Duodenal mucosa (tissue), 2 donors: ENCODE results near the gene ZNF346.
A peak's percentile ranks its signal among the peaks of the same experiment; 100 is the strongest.

Experiments
- H3K27ac ChIP-seq: one replicate; pipeline ENCODE4 v1.7.0; 2013; ENCODE audit warnings: low read depth, low read length
- H3K27me3 ChIP-seq, 2 donors: one replicate each; pipeline ENCODE4 v1.7.0; 2013; ENCODE audit warnings: low read length in 2 of 2, control low read depth in 1 of 2; ENCODE audit not compliant: insufficient read depth in 2 of 2, control insufficient read depth in 1 of 2
- H3K36me3 ChIP-seq, 2 donors: one replicate each; pipeline ENCODE4 v1.7.0; 2013; ENCODE audit warnings: low read length in 2 of 2, control low read depth in 1 of 2; ENCODE audit not compliant: insufficient read depth in 2 of 2, control insufficient read depth in 1 of 2
- H3K4me1 ChIP-seq, 2 donors: one replicate each; pipeline ENCODE4 v1.7.0; 2013; ENCODE audit warnings: low read length in 2 of 2, control low read depth in 1 of 2; ENCODE audit not compliant: insufficient read depth in 2 of 2, control insufficient read depth in 1 of 2
- H3K4me3 ChIP-seq, 2 donors: one replicate each; pipeline ENCODE4 v1.7.0; 2013; ENCODE audit warnings: low read length in 2 of 2, low read depth in 1 of 2
- H3K9ac ChIP-seq, 2 donors: one replicate each; pipeline ENCODE4 v1.7.0; 2013; ENCODE audit warnings: low read length in 2 of 2, low read depth in 1 of 2
- H3K9me3 ChIP-seq, 2 donors: one replicate each; pipeline ENCODE4 v1.7.0; 2013; ENCODE audit warnings: low read length in 2 of 2, control low read depth in 1 of 2; ENCODE audit not compliant: control insufficient read depth in 1 of 2

ZNF346 gene

DNA sequence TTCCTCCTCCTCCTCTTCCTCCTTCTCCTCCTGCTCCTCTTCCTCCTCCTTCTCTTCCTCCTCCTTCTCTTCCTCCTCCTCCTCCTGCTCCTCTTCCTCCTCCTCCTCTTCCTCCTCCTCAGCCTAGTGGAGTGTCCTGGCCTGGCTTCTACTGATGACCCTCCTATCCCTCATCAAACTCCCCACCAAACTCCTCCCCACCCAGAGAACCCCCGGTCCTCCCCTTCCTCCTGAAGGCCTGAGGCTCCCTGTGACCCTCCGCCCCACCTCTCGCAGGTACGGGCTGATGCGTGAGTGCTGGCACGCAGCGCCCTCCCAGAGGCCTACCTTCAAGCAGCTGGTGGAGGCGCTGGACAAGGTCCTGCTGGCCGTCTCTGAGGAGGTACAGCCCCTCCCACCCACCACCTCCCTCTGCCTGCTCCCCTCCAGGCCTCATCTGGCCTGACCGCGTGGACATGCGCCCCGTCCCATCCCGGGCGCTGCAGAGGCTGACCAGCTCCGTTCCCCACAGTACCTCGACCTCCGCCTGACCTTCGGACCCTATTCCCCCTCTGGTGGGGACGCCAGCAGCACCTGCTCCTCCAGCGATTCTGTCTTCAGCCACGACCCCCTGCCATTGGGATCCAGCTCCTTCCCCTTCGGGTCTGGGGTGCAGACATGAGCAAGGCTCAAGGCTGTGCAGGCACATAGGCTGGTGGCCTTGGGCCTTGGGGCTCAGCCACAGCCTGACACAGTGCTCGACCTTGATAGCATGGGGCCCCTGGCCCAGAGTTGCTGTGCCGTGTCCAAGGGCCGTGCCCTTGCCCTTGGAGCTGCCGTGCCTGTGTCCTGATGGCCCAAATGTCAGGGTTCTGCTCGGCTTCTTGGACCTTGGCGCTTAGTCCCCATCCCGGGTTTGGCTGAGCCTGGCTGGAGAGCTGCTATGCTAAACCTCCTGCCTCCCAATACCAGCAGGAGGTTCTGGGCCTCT, 74.8 kb downstream of the ZNF346 start:
- Histone ChIP-seq H3K27me3 (no peaks in the 10 kb centered on the region), H3K4me1 (peaks cover 14 to 37% of the 10 kb centered on the region in 2 donors), H3K9ac (no peak overlapping the region), H3K27ac (no peak overlapping the region), H3K4me3 (no peak overlapping the region), H3K36me3 (peaks cover 2 to 44% of the 10 kb centered on the region in 2 donors), H3K9me3 (no peaks in the 10 kb centered on the region)

DNA sequence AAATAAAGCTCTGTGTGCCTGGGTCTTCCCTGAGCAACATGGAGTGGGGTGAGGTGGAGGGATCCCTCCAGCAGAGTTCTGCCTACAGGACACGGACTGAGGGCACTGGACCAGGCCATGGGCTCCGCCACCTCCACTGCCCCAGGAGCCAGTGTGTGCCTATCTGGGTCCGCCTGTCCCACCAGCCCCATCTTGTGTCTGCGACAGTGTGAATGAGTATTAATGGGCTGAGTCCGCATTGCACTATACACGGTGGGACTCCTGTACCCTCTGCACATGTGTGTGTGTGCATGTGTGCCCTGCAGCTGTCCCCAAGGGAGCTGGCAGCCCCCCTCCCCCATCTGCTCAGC, 75.6 kb downstream of the ZNF346 start:
- Histone ChIP-seq H3K9me3 (no peaks in the 10 kb centered on the region), H3K4me1 (peaks cover 14 to 37% of the 10 kb centered on the region in 2 donors), H3K36me3 (peaks cover 0 to 36% of the 10 kb centered on the region in 2 donors), H3K4me3 (no peak overlapping the region), H3K27me3 (no peaks in the 10 kb centered on the region), H3K9ac (no peak overlapping the region), H3K27ac (no peak overlapping the region)

DNA sequence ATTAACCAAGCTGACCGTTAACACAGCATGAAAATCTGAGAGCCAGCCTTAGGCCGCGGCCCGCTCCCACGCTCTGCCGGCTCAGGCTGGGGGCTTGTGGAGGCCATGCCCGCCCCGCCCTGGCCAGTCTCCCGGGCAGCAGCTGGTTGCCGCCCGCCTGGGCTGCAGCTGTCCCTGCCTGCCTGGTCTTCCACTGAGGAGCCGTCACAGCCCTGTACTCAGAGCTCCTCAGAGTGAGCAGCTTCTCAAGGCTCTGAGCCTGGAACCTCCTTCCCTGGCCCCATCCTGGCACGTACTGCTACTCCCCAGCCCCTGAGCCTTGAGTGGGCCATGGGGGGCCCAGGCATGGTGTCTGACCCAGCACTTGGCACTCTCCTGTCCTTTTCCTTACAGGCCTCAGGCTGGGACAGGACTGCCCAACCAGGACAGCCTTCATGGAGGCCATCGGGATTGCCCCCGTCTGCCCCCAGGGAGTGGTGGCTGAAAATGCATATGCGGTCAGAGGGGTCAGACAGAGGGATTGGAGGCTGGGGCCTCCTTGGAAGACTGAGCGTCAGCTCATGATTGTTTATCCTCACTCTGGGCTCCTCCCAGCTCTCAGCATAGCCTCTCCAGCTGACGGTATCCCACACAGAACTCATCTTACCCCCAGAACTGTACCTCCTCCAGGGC, 76.1 kb downstream of the ZNF346 start:
- Histone ChIP-seq H3K27me3 (no peaks in the 10 kb centered on the region), H3K4me3 (no peak overlapping the region), H3K27ac (peak overlapping the region; percentile 67), H3K36me3 (peaks cover 0 to 31% of the 10 kb centered on the region in 2 donors), H3K9ac (peak overlapping the region in 1 of 2 donors; percentile 37), H3K4me1 (peaks cover 14 to 37% of the 10 kb centered on the region in 2 donors), H3K9me3 (no peaks in the 10 kb centered on the region)

- Histone ChIP-seq H3K4me1 (peaks cover 14 to 32% of the 10 kb centered on the region in 2 donors), H3K27ac (no peak overlapping the region)
These were observed 77.1 kb downstream of the ZNF346 start for GRCh38 chr5:177099422-177100093.

GRCh38 chr5:177100714-177101121, 78.2 kb downstream of the ZNF346 start:
- peaks cover 14 to 25% of the 10 kb centered on the region in 2 donors for H3K4me1 ChIP-seq
- H3K36me3 ChIP-seq: peaks cover 0 to 15% of the 10 kb centered on the region in 2 donors
- H3K9ac ChIP-seq: no peak overlapping the region
- no peak overlapping the region for H3K27ac ChIP-seq
- no peaks in the 10 kb centered on the region for H3K27me3 ChIP-seq
- H3K9me3 ChIP-seq: no peaks in the 10 kb centered on the region
- no peak overlapping the region for H3K4me3 ChIP-seq

More at GRCh38 chr5:177099422-177100093, 77.1 kb downstream of the ZNF346 start:
- peaks cover 0 to 24% of the 10 kb centered on the region in 2 donors for H3K36me3 ChIP-seq
- H3K4me3 ChIP-seq: no peak overlapping the region
- no peak overlapping the region for H3K9ac ChIP-seq
- no peaks in the 10 kb centered on the region for H3K27me3 ChIP-seq
- no peaks in the 10 kb centered on the region for H3K9me3 ChIP-seq

- Histone ChIP-seq H3K4me3 (no peak overlapping the region), H3K27ac (no peak overlapping the region), H3K4me1 (peaks cover 3 to 10% of the 10 kb centered on the region in 2 donors), H3K27me3 (no peaks in the 10 kb centered on the region), H3K9me3 (no peaks in the 10 kb centered on the region), H3K9ac (no peak overlapping the region), H3K36me3 (no peaks in the 10 kb centered on the region)
These were observed 81.2 kb downstream of the ZNF346 start for GRCh38 chr5:177103523-177104253.

DNA sequence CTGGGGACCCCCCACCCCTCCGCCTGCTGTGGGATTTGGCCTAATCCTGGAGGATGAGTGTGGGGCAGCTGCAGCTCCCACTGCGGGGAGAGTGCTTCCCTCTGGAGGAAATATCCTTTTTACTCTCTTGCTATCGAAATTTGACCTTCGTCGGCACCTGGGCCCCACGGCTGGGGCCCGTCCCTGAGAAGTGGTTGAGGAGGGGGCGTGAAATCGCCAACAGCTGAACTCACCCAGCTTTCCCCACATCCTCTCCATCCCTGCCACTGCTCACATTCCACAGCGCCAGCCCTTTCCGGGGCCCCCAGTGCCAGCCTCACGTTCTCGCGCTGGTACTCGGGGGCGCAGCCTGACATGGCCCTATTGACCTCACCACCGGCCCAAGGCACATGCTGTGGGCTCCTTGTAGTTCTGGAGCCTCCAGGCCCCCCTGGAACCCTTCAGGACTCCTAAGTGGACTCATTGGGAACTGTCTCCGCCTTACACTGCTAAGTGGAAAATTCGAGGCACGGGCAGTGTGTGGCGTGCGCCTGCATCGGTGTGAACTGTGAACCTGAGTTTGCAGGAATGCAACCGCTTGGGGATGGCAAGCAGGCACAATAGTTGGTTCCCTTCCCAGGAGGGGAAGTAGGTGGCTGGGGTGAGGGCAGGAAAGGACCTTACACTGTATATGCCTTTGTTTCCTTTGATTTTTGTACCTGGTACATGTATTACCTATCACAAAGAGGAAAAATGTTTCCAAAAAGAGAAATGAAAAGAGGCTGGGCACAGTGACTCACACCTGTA, 83.4 kb downstream of the ZNF346 start:
- Histone ChIP-seq H3K4me1 (peaks cover 5 to 7% of the 10 kb centered on the region in 2 donors), H3K9me3 (no peaks in the 10 kb centered on the region), H3K36me3 (no peaks in the 10 kb centered on the region), H3K27me3 (no peaks in the 10 kb centered on the region), H3K9ac (no peak overlapping the region), H3K27ac (no peak overlapping the region), H3K4me3 (no peak overlapping the region)

GRCh38 chr5:177107159-177107558, 84.7 kb downstream of the ZNF346 start:
- H3K4me3 ChIP-seq: no peak overlapping the region
- no peak overlapping the region for H3K9ac ChIP-seq
- H3K4me1 ChIP-seq: peaks cover 5 to 11% of the 10 kb centered on the region in 2 donors
- H3K27me3 ChIP-seq: no peaks in the 10 kb centered on the region
- H3K36me3 ChIP-seq: no peaks in the 10 kb centered on the region
- H3K9me3 ChIP-seq: no peaks in the 10 kb centered on the region
- no peak overlapping the region for H3K27ac ChIP-seq

DNA sequence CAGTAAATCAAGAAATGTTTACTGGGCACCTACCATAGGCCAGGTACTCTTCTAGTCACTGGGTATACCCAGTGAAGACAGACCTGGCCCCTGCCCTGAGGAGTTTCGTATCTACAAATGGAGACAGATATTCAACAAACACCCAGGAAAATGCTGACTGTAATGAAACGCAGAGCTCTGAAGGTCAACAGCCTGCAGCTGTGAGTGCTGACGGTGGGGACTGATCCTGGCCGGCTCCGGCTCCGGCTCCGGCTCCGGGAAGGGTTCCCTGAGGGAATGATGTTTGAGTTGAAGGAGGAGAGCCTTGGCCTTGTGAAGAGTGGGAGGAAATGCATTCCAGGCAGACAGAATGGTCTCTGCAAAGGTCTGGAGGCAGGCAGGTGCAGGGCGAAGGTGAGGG, 87.3 kb downstream of the ZNF346 start:
- H3K4me3 ChIP-seq: no peak overlapping the region
- H3K27ac ChIP-seq: no peak overlapping the region
- no peaks in the 10 kb centered on the region for H3K9me3 ChIP-seq
- H3K27me3 ChIP-seq: no peaks in the 10 kb centered on the region
- no peak overlapping the region for H3K9ac ChIP-seq
- no peaks in the 10 kb centered on the region for H3K36me3 ChIP-seq
- peaks cover 10 to 13% of the 10 kb centered on the region in 2 donors for H3K4me1 ChIP-seq
